GM12878 (cell line): ENCODE results near the gene LDLRAD4. TPM values are rescaled to one million over a fixed set of nuclear protein-coding genes. Genes with fewer than 3 reads are reported as not detected.

Source experiments
- ATAC-seq: fragments of 200-7000 bp; cut with Tn5 transposase; 3 replicates; pipeline ENCODE4 v1.9.1; 2020; ENCODE audit warnings: mild to moderate bottlenecking, moderate library complexity
- BruUV-seq: library from RNA; stranded (reverse); fragments of 400-500 nt; replicated peaks from 2 replicates; lab custom pipeline; 2021; lab: Mats Ljungman, UMichigan
- CTCF ChIA-PET: fragments of 300-600 bp; sonication (Branson Sonifier 250); formaldehyde crosslinking; extraction: SDS; loops from one replicate; lab custom pipeline; 2021; ENCODE audit warnings: inconsistent platforms; lab: Yijun Ruan, JAX
- POLR2A ChIA-PET: fragments of 350-600 bp; formaldehyde crosslinking; extraction: SDS; loops from one replicate; lab custom pipeline; 2021; ENCODE audit warnings: inconsistent platforms; lab: Charles Lee
- RAD21 ChIA-PET: fragments of 300-600 bp; sonication (Branson Sonifier 250); formaldehyde crosslinking; loops from one replicate; lab custom pipeline; 2023; ENCODE audit warnings: antibody characterized with exemption; ENCODE audit not compliant: unreplicated experiment; lab: Charles Lee
- SMC1A ChIA-PET: fragments of 300-600 bp; sonication (Branson Sonifier 250); formaldehyde crosslinking; loops from one replicate; lab custom pipeline; 2023; ENCODE audit not compliant: unreplicated experiment, uncharacterized antibody; lab: Charles Lee
- DNase-seq: peaks from one replicate; pipeline ENCODE4 v3.0.0-alpha.2; 2011; ENCODE audit warnings: low read depth, low spot score
- FAIRE-seq: peaks from 3 replicates; lab custom pipeline; 2011; peaks lifted over from hg19 to GRCh38; lab: Jason Lieb, UNC
- H2AFZ ChIP-seq: 2 replicates; pipeline ENCODE4 v1.6.0; 2011; ENCODE audit warnings: low read depth, low read length, control low read depth; ENCODE audit not compliant: control insufficient read depth
- H3K27ac ChIP-seq: 2 replicates; pipeline ENCODE4 v1.5.1; 2011; ENCODE audit warnings: control low read depth; ENCODE audit not compliant: control insufficient read depth, insufficient read depth
- H3K27me3 ChIP-seq, 2 experiments: replicated peaks in 1 of 2; 2 replicates each; pipeline versions ENCODE4 v1.6.0 to v1.6.1; 2011; ENCODE audit warnings: low read length in 1 of 2; ENCODE audit not compliant: control insufficient read depth in 2 of 2, insufficient read depth in 2 of 2
- H3K36me3 ChIP-seq, 2 experiments: 2 replicates each; pipeline ENCODE4 v1.5.1; 2011; ENCODE audit warnings: low read length in 1 of 2; ENCODE audit not compliant: control insufficient read depth in 2 of 2, insufficient read depth in 2 of 2
- H3K4me1 ChIP-seq: 2 replicates; pipeline ENCODE4 v1.6.1; 2011; ENCODE audit warnings: mild to moderate bottlenecking, low read length, moderate library complexity, mixed read lengths; ENCODE audit not compliant: control insufficient read depth, insufficient read depth
- H3K4me2 ChIP-seq: 2 replicates; pipeline ENCODE4 v1.6.0; 2011; ENCODE audit warnings: control low read depth; ENCODE audit not compliant: control insufficient read depth, insufficient read depth
- H3K4me3 ChIP-seq: fragments of 200-600 bp; sonication (generic); 2 replicates; pipeline ENCODE4 v1.5.1; 2016
- H3K79me2 ChIP-seq: 2 replicates; pipeline ENCODE4 v1.6.0; 2011; ENCODE audit warnings: low read length; ENCODE audit not compliant: control insufficient read depth, insufficient read depth
- H3K9ac ChIP-seq: 2 replicates; pipeline ENCODE4 v1.8.0; 2011; ENCODE audit warnings: low read length, control low read depth, mixed read lengths; ENCODE audit not compliant: control insufficient read depth, insufficient read depth
- H3K9me3 ChIP-seq: replicated peaks from 3 replicates; pipeline ENCODE4 v1.5.1; 2011; ENCODE audit warnings: mild to moderate bottlenecking, low read length; ENCODE audit not compliant: control insufficient read depth, insufficient read depth
- H4K20me1 ChIP-seq: 2 replicates; pipeline ENCODE4 v1.6.0; 2011; ENCODE audit not compliant: control insufficient read depth, insufficient read depth
- EP300 ChIP-seq, 2 experiments: fragments of 150-350 bp in 1 of 2; IDR thresholded peaks; 2 replicates each; pipeline ENCODE4 v1.6.1; 2011 to 2012; ENCODE audit warnings: low read depth in 2 of 2, low read length in 2 of 2, borderline replicate concordance in 1 of 2, improper control_type of control experiment in 1 of 2, inconsistent platforms in 1 of 2; ENCODE audit not compliant: control insufficient read depth in 1 of 2
- HCFC1 ChIP-seq: fragments of 150-350 bp; IDR thresholded peaks from 2 replicates; pipeline ENCODE4 v1.6.1; 2014; ENCODE audit warnings: low read length
- IRF5 ChIP-seq: fragments of 450-650 bp; IDR thresholded peaks from 2 replicates; pipeline ENCODE4 v1.6.1; 2017; ENCODE audit warnings: borderline replicate concordance
- KDM1A ChIP-seq: fragments of 200-600 bp; sonication (generic); IDR thresholded peaks from 2 replicates; pipeline ENCODE4 v1.6.1; 2016; ENCODE audit warnings: borderline replicate concordance
- NBN ChIP-seq: fragments of 450-650 bp; IDR thresholded peaks from 2 replicates; pipeline ENCODE4 v1.6.1; 2016
- RAD21 ChIP-seq: IDR thresholded peaks from 2 replicates; pipeline ENCODE4 v1.6.1; 2011; ENCODE audit warnings: mild to moderate bottlenecking, low read depth, low read length, moderate library complexity; ENCODE audit not compliant: insufficient read depth
- SMAD5 ChIP-seq: IDR thresholded peaks from 2 replicates; pipeline ENCODE4 v1.6.1; 2016; ENCODE audit warnings: antibody characterized with exemption, low read depth
- SP1 ChIP-seq: IDR thresholded peaks from one replicate; pipeline ENCODE4 v1.6.1; 2011; ENCODE audit warnings: low read depth, low read length
- ZBED1 ChIP-seq: IDR thresholded peaks from 2 replicates; pipeline ENCODE4 v1.6.1; 2016; ENCODE audit warnings: borderline replicate concordance
- ZBTB4 ChIP-seq: fragments of 450-650 bp; formaldehyde crosslinking; IDR thresholded peaks from 2 replicates; pipeline ENCODE4 v1.4.0; 2022; ENCODE audit warnings: mild to moderate bottlenecking, moderate library complexity
- ZNF622 ChIP-seq: fragments of 450-650 bp; IDR thresholded peaks from 2 replicates; pipeline ENCODE4 v1.6.1; 2017; ENCODE audit warnings: mild to moderate bottlenecking, inconsistent platforms
- ZZZ3 ChIP-seq: IDR thresholded peaks from 2 replicates; pipeline ENCODE4 v1.6.1; 2011; ENCODE audit warnings: low read depth; ENCODE audit not compliant: control insufficient read depth, insufficient read length
- WGBS: methylation state at CpG from one replicate; pipeline ENCODE4 v1.1.6; 2016; ENCODE audit warnings: low lambda C conversion rate; ENCODE audit not compliant: insufficient replicate concordance, insufficient coverage; ENCODE audit errors: missing lambda C conversion rate; 5-methylcytosine and 5-hydroxymethylcytosine counted together
- in situ Hi-C: fragments of 300-500 bp; cut with MboI; formaldehyde crosslinking; loops from 9 replicates; pipeline ENCODE4 v1.14.3; 2018; ENCODE audit warnings: mixed read lengths
- intact Hi-C: fragments of 100-400 bp; cut with micrococcal nuclease; formaldehyde crosslinking; loops from one replicate; pipeline ENCODE4 v1.14.2; 2022; ENCODE audit not compliant: unreplicated experiment
- polyA plus RNA-seq, 11 experiments: library from polyadenylated mRNA; depleted of rRNA in 4 of 11; unstranded in 6 of 11; stranded (reverse) in 5 of 11; fragments of >200 nt; fragmentation: Nextera tagmentation in 4 of 11; fragmentation: Illumina TruSeq in 1 of 11; extraction: Ambion mirVana in 4 of 11; extraction: Trizol in 1 of 11; gene quantifications; 1 replicate in 1 of 11; 2 replicates in 10 of 11; pipeline versions ENCODE4 v1.2.1 to v1.2.3, GENCODE V29; 2011 to 2016; ENCODE audit warnings: inconsistent platforms in 2 of 11, missing spikeins in 2 of 11, low read depth in 1 of 11
- total RNA-seq, 4 experiments: library from RNA; depleted of rRNA in 3 of 4; stranded (reverse); fragments of >200 nt in 3 of 4; fragmentation: Illumina TruSeq in 1 of 4; extraction: Trizol in 1 of 4; gene quantifications; 2 replicates each; pipeline versions ENCODE4 v1.2.1 to v1.2.3, GENCODE V29; 2013 to 2021
- TF ChIP-seq, protein P1 (sequence below): fragments of 450-650 bp; IDR thresholded peaks from 2 replicates; pipeline ENCODE4 v1.6.1; 2017; ENCODE audit warnings: low read depth, mild to moderate bottlenecking, moderate library complexity
- TF ChIP-seq, protein P2 (sequence below): fragments of 450-650 bp; IDR thresholded peaks from 2 replicates; pipeline ENCODE4 v1.6.1; 2016; ENCODE audit warnings: mild to moderate bottlenecking, moderate library complexity, borderline replicate concordance

LDLRAD4 gene
- total and polyA plus RNA-seq, 10 of the 15 experiments (the other 5 are each of a cell fraction or from before 2014, with no cell fraction given): 2.7 to 16.8 (median 11.2) TPM

DNA sequence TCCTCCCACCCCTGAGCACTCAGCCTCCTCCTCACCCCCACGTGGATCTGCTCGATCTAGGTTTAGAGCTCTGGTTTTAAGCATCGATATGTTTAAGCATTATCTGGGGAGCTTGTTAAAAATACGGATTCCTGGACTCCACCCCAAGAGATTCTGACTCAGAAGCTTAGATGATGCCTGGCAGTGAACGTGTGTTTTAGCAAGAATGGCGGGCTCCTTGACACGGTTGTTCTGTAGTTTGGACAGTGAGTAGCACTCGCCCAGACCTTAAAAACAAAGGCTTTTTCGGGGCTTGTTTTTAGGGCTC is 47.3 kb downstream of the LDLRAD4 start:
- Histone ChIP-seq H3K4me1 (no peaks in the 10 kb centered on the region), H3K9ac (no peak overlapping the region), H3K27me3 (peaks cover 4 to 5% of the 10 kb centered on the region in 2 experiments), H4K20me1 (no peaks in the 10 kb centered on the region), H2AFZ (no peak overlapping the region), H3K4me3 (no peak overlapping the region), H3K79me2 (no peaks in the 10 kb centered on the region), H3K4me2 (no peak overlapping the region), H3K27ac (no peak overlapping the region), H3K36me3 (no peaks in the 10 kb centered on the region), H3K9me3 (no peaks in the 10 kb centered on the region)
- no peak for DNase-seq
- ChIA-PET RAD21 (no interaction called here), SMC1A (interaction anchor here (1.0 kb wide), 1 partner anchor 14 kb away, joined by 3 read pairs; no protein-coding TSS in a partner anchor), CTCF (interaction anchor here (2.0 kb wide), 1 partner anchor 17 kb away, joined by 4 read pairs; no protein-coding TSS in a partner anchor), POLR2A (no interaction called here)
- ATAC-seq: no peak
- BruUV-seq: no TSS peak
- FAIRE-seq: no peak
- intact Hi-C loops (no loop called here), in situ Hi-C loops (no loop called here)
- 6% methylated on average over 9 of the region's 9 CpGs for WGBS
- TF ChIP-seq EP300 (IDR thresholded peaks at IDR 0.05; ENCODE audit: borderline replicate concordance in 1 of 2, control insufficient read depth in 1 of 2, low read depth in 2 of 2, low read length in 2 of 2) (no peak), RAD21 (no peak), KDM1A (no peak), NBN (no peak), ZZZ3 (no peak), SP1 (no peak), IRF5 (no peak), SMAD5 (no peak), ZBTB4 (no peak), HCFC1 (no peak), ZNF622 (no peak), ZBED1 (no peak)
- TF ChIP-seq, protein P1, sequence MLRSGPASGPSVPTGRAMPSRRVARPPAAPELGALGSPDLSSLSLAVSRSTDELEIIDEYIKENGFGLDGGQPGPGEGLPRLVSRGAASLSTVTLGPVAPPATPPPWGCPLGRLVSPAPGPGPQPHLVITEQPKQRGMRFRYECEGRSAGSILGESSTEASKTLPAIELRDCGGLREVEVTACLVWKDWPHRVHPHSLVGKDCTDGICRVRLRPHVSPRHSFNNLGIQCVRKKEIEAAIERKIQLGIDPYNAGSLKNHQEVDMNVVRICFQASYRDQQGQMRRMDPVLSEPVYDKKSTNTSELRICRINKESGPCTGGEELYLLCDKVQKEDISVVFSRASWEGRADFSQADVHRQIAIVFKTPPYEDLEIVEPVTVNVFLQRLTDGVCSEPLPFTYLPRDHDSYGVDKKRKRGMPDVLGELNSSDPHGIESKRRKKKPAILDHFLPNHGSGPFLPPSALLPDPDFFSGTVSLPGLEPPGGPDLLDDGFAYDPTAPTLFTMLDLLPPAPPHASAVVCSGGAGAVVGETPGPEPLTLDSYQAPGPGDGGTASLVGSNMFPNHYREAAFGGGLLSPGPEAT: no peak
- TF ChIP-seq, protein P2, sequence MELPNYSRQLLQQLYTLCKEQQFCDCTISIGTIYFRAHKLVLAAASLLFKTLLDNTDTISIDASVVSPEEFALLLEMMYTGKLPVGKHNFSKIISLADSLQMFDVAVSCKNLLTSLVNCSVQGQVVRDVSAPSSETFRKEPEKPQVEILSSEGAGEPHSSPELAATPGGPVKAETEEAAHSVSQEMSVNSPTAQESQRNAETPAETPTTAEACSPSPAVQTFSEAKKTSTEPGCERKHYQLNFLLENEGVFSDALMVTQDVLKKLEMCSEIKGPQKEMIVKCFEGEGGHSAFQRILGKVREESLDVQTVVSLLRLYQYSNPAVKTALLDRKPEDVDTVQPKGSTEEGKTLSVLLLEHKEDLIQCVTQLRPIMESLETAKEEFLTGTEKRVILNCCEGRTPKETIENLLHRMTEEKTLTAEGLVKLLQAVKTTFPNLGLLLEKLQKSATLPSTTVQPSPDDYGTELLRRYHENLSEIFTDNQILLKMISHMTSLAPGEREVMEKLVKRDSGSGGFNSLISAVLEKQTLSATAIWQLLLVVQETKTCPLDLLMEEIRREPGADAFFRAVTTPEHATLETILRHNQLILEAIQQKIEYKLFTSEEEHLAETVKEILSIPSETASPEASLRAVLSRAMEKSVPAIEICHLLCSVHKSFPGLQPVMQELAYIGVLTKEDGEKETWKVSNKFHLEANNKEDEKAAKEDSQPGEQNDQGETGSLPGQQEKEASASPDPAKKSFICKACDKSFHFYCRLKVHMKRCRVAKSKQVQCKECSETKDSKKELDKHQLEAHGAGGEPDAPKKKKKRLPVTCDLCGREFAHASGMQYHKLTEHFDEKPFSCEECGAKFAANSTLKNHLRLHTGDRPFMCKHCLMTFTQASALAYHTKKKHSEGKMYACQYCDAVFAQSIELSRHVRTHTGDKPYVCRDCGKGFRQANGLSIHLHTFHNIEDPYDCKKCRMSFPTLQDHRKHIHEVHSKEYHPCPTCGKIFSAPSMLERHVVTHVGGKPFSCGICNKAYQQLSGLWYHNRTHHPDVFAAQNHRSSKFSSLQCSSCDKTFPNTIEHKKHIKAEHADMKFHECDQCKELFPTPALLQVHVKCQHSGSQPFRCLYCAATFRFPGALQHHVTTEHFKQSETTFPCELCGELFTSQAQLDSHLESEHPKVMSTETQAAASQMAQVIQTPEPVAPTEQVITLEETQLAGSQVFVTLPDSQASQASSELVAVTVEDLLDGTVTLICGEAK: no peak
